Peyer's patch (tissue), 4 donors: ENCODE measurements around the gene WWTR1. TPM values are rescaled to one million over a fixed set of nuclear protein-coding genes. Genes with fewer than 3 reads are reported as not detected.

Experiments
- DNase-seq, 3 donors: peaks; one replicate each; pipeline ENCODE4 v3.0.0-alpha.2; 2017 to 2019
- H3K27ac ChIP-seq, 4 donors: fragments of 200-600 bp; sonication (generic); one replicate each; pipeline ENCODE4 v1.5.1; 2016 to 2019
- H3K27me3 ChIP-seq, 2 donors: fragments of 200-600 bp; sonication (generic); one replicate each; pipeline ENCODE4 v1.5.1; 2019
- H3K36me3 ChIP-seq, 3 donors: fragments of 200-600 bp; sonication (generic); one replicate each; pipeline ENCODE4 v1.5.1; 2016 to 2019
- H3K4me1 ChIP-seq, 4 donors: fragments of 200-600 bp; sonication (generic); one replicate each; pipeline ENCODE4 v1.5.1; 2016 to 2019
- H3K4me3 ChIP-seq, 4 donors: fragments of 200-600 bp; sonication (generic); 1 replicate in 3 of 4; 2 replicates in 1 of 4; pipeline ENCODE4 v1.5.1; 2016 to 2019; ENCODE audit warnings: mild to moderate bottlenecking in 1 of 4
- H3K9me3 ChIP-seq, 4 donors: fragments of 200-600 bp; sonication (generic); one replicate each; pipeline ENCODE4 v1.5.1; 2016 to 2019; ENCODE audit warnings: mild to moderate bottlenecking in 1 of 4
- CTCF ChIP-seq, 6 experiments: fragments of 450-650 bp in 4 of 6; fragments of 200-600 bp in 2 of 6; sonication (generic) in 1 of 6; IDR thresholded peaks; one replicate each; pipeline ENCODE4 v1.5.1; 2017 to 2019; ENCODE audit warnings: antibody characterized with exemption in 6 of 6, mild to moderate bottlenecking in 3 of 6, moderate library complexity in 1 of 6
- POLR2A ChIP-seq, 2 donors: fragments of 450-650 bp; IDR thresholded peaks; one replicate each; pipeline ENCODE4 v1.5.1; 2017; ENCODE audit warnings: antibody characterized with exemption in 2 of 2, mild to moderate bottlenecking in 2 of 2, moderate library complexity in 2 of 2
- total RNA-seq, 4 donors: library from RNA; depleted of rRNA; stranded (reverse); fragments of >200 nt; gene quantifications; one replicate each; pipeline ENCODE4 v1.1.0, GENCODE V29; 2016

Gene WWTR1
- total RNA-seq, 4 donors from 2014 or later: 13.8 to 62.7 (median 18.5) TPM

GRCh38 chr3:149579161-149579560, 78.7 kb downstream of the WWTR1 start:
- Histone ChIP-seq H3K36me3 (no peaks in the 10 kb centered on the region), H3K27ac (no peak overlapping the region), H3K4me1 (peaks cover 0 to 32% (median 3%) of the 10 kb centered on the region in 4 donors), H3K27me3 (no peaks in the 10 kb centered on the region), H3K9me3 (no peaks in the 10 kb centered on the region), H3K4me3 (no peak overlapping the region)
- TF ChIP-seq CTCF (IDR thresholded peaks at IDR 0.05) (no peak), POLR2A (IDR thresholded peaks at IDR 0.05) (no peak)
- DNase-seq: no peak

GRCh38 chr3:149577801-149578200, 80.0 kb downstream of the WWTR1 start:
- DNase-seq: no peak
- Histone ChIP-seq H3K9me3 (no peaks in the 10 kb centered on the region), H3K27me3 (no peaks in the 10 kb centered on the region), H3K4me1 (peaks cover 0 to 35% (median 3%) of the 10 kb centered on the region in 4 donors), H3K27ac (peak overlapping the region in 1 of 4 donors; percentile 85), H3K36me3 (no peaks in the 10 kb centered on the region), H3K4me3 (no peak overlapping the region)
- no peak for TF ChIP-seq POLR2A (IDR thresholded peaks at IDR 0.05)
- no peak for TF ChIP-seq CTCF (IDR thresholded peaks at IDR 0.05)

- Histone ChIP-seq H3K27ac (peak overlapping the region; percentile 26 to 85 (median 58)), H3K9me3 (no peaks in the 10 kb centered on the region), H3K4me1 (peaks cover 0 to 21% (median 0%) of the 10 kb centered on the region in 4 donors), H3K4me3 (no peak overlapping the region), H3K27me3 (no peaks in the 10 kb centered on the region), H3K36me3 (no peaks in the 10 kb centered on the region)
- no peak for DNase-seq
- TF ChIP-seq POLR2A (IDR thresholded peaks at IDR 0.05): no peak
- TF ChIP-seq CTCF (IDR thresholded peaks at IDR 0.05): no peak
Measured at GRCh38 chr3:149575961-149576564, 81.8 kb downstream of the WWTR1 start.

- no peaks in the 10 kb centered on the region for H3K9me3 ChIP-seq
- H3K4me3 ChIP-seq: no peak overlapping the region
- H3K4me1 ChIP-seq: peaks cover 0 to 18% (median 0%) of the 10 kb centered on the region in 4 donors
- no peaks in the 10 kb centered on the region for H3K27me3 ChIP-seq
- TF ChIP-seq POLR2A (IDR thresholded peaks at IDR 0.05) (no peak), CTCF (IDR thresholded peaks at IDR 0.05) (no peak)
- no peak for DNase-seq
- H3K36me3 ChIP-seq: no peaks in the 10 kb centered on the region
- peak overlapping the region; percentile 26 to 85 (median 58) for H3K27ac ChIP-seq
Measured at GRCh38 chr3:149575213-149575960, 82.4 kb downstream of the WWTR1 start.

- H3K9me3 ChIP-seq: no peaks in the 10 kb centered on the region
- no peak for DNase-seq
- H3K36me3 ChIP-seq: no peaks in the 10 kb centered on the region
- H3K4me3 ChIP-seq: no peak overlapping the region
- H3K27me3 ChIP-seq: no peaks in the 10 kb centered on the region
- H3K27ac ChIP-seq: peak overlapping the region in 1 of 4 donors; percentile 29
- no peak for TF ChIP-seq POLR2A (IDR thresholded peaks at IDR 0.05)
- no peak for TF ChIP-seq CTCF (IDR thresholded peaks at IDR 0.05)
- peaks cover 0 to 7% (median 0%) of the 10 kb centered on the region in 4 donors for H3K4me1 ChIP-seq
Measured at GRCh38 chr3:149572796-149573414, 84.9 kb downstream of the WWTR1 start.
